ENCODE measurements around the gene CARMIL1. TPM values are rescaled to one million over a fixed set of nuclear protein-coding genes. Genes with fewer than 3 reads are reported as not detected.

Gene CARMIL1
- total and polyA plus RNA-seq, 10 donors, result 3.7 to 34.8 (median 9.3) TPM

GRCh38 chr6:25555188-25555587 lies 276.0 kb downstream of the CARMIL1 start:
- Histone ChIP-seq H3K27me3 (replicated peaks in 1 of 7) (no peaks in the 10 kb centered on the region), H3K36me3 (peaks cover 0 to 14% (median 0%) of the 10 kb centered on the region in 6 donors), H3K9me3 (no peaks in the 10 kb centered on the region), H3K27ac (no peak overlapping the region), H3K4me3 (no peak overlapping the region), H3K4me1 (peaks cover 0 to 4% (median 0%) of the 10 kb centered on the region in 6 donors)
- intact Hi-C loops (cut with DNase I; ENCODE audit: low total_unique reads), result loop anchor here (5.0 kb wide), 1 partner anchor 288 kb away; no protein-coding TSS in a partner anchor
- no peak for DNase-seq
- TF ChIP-seq CTCF (IDR thresholded peaks at IDR 0.05 in 8 of 11, conservative IDR thresholded peaks at IDR 0.05 in 3 of 11), result no peak
- TF ChIP-seq POLR2A (IDR thresholded peaks at IDR 0.05), result no peak
- TF ChIP-seq POLR2AphosphoS5 (IDR thresholded peaks at IDR 0.05), result no peak
- 92 to 97% (median 97%) methylated on average over 2 of the region's 2 CpGs for WGBS, 5 donors

GRCh38 chr6:25556516-25556915 lies 277.3 kb downstream of the CARMIL1 start:
- peaks cover 0 to 4% (median 0%) of the 10 kb centered on the region in 6 donors for H3K4me1 ChIP-seq
- peak; percentile 84 for DNase-seq
- H3K27ac ChIP-seq, result no peak overlapping the region
- H3K27me3 ChIP-seq (replicated peaks in 1 of 7), result no peaks in the 10 kb centered on the region
- WGBS, 5 donors, result 20 to 28% (median 26%) methylated on average over 10 of the region's 10 CpGs
- TF ChIP-seq POLR2A (IDR thresholded peaks at IDR 0.05) (no peak), CTCF (IDR thresholded peaks at IDR 0.05 in 8 of 11, conservative IDR thresholded peaks at IDR 0.05 in 3 of 11) (peak; percentile 41 to 79 (median 73))
- no peak overlapping the region for H3K4me3 ChIP-seq
- peaks cover 0 to 8% (median 0%) of the 10 kb centered on the region in 6 donors for H3K36me3 ChIP-seq
- H3K9me3 ChIP-seq, result no peaks in the 10 kb centered on the region
- intact Hi-C loops (cut with DNase I; ENCODE audit: low total_unique reads), result loop anchor here (5.0 kb wide), 1 partner anchor 289 kb away; no protein-coding TSS in a partner anchor

- no peak for DNase-seq
- no peaks in the 10 kb centered on the region for H3K4me1 ChIP-seq
- no peak overlapping the region for H3K4me3 ChIP-seq
- no peak overlapping the region for H3K27ac ChIP-seq
- intact Hi-C loops (cut with DNase I; ENCODE audit: low total_unique reads), result loop anchor here (5.0 kb wide), 1 partner anchor 291 kb away; no protein-coding TSS in a partner anchor
- 73 to 91% (median 76%) methylated on average over 3 of the region's 3 CpGs for WGBS, 5 donors
- no peaks in the 10 kb centered on the region for H3K9me3 ChIP-seq
- H3K36me3 ChIP-seq, result peaks cover 0 to 8% (median 0%) of the 10 kb centered on the region in 6 donors
- no peak for TF ChIP-seq POLR2AphosphoS5 (IDR thresholded peaks at IDR 0.05)
- no peak for TF ChIP-seq CTCF (IDR thresholded peaks at IDR 0.05 in 8 of 11, conservative IDR thresholded peaks at IDR 0.05 in 3 of 11)
- H3K27me3 ChIP-seq (replicated peaks in 1 of 7), result no peaks in the 10 kb centered on the region
Observed at GRCh38 chr6:25558155-25558817, 279.1 kb downstream of the CARMIL1 start.

- H3K9me3 ChIP-seq, result no peaks in the 10 kb centered on the region
Observed at GRCh38 chr6:25560865-25561264, 281.7 kb downstream of the CARMIL1 start.

More at GRCh38 chr6:25560865-25561264, 281.7 kb downstream of the CARMIL1 start:
- H3K4me3 ChIP-seq, result no peak overlapping the region
- H3K27ac ChIP-seq, result no peak overlapping the region
- intact Hi-C loops (cut with DNase I; ENCODE audit: low total_unique reads), result no loop called here
- DNase-seq, result no peak
- no peaks in the 10 kb centered on the region for H3K27me3 ChIP-seq (replicated peaks in 1 of 7)
- TF ChIP-seq POLR2A (IDR thresholded peaks at IDR 0.05) (no peak), CTCF (IDR thresholded peaks at IDR 0.05 in 8 of 11, conservative IDR thresholded peaks at IDR 0.05 in 3 of 11) (no peak), POLR2AphosphoS5 (IDR thresholded peaks at IDR 0.05) (no peak)
- 56 to 67% (median 63%) methylated on average over 2 of the region's 2 CpGs for WGBS, 5 donors
- H3K4me1 ChIP-seq, result no peaks in the 10 kb centered on the region
- H3K36me3 ChIP-seq, result peaks cover 0 to 8% (median 0%) of the 10 kb centered on the region in 6 donors

All from spleen (tissue), 11 donors.